GM12864 (cell line): ENCODE results near the gene ZNF827.

Experiments used
- DNase-seq: peaks from one replicate; pipeline ENCODE4 v3.0.0-alpha.2; 2011; ENCODE audit warnings: low read depth
- H3K4me3 ChIP-seq: 2 replicates; pipeline ENCODE4 v1.5.1; 2011; ENCODE audit warnings: mild to moderate bottlenecking, low read depth, low read length, control low read depth
- CTCF ChIP-seq: IDR thresholded peaks from 2 replicates; pipeline ENCODE4 v1.5.1; 2011; ENCODE audit warnings: low read depth, mild to moderate bottlenecking, moderate library complexity, low read length, control low read depth, inconsistent platforms; ENCODE audit errors: missing control alignments

The ZNF827 gene

GRCh38 chr4:145956288-145956890 is 17.8 kb upstream of the ZNF827 start:
- H3K4me3 ChIP-seq = no peak overlapping the region
- DNase-seq = no peak
- TF ChIP-seq CTCF = peak; percentile 83

GRCh38 chr4:145954924-145955339 is 16.3 kb upstream of the ZNF827 start:
- no peak overlapping the region for H3K4me3 ChIP-seq
- no peak for TF ChIP-seq CTCF
- DNase-seq = no peak

- DNase-seq = no peak
- H3K4me3 ChIP-seq = no peak overlapping the region
- TF ChIP-seq CTCF = no peak
These were observed 13.3 kb upstream of the ZNF827 start for GRCh38 chr4:145951931-145952330.

- H3K4me3 ChIP-seq = no peak overlapping the region
- DNase-seq = no peak
- TF ChIP-seq CTCF = no peak
These were observed 7.0 kb upstream of the ZNF827 start for GRCh38 chr4:145945431-145946155.

- DNase-seq = no peak
- H3K4me3 ChIP-seq = no peak overlapping the region
- TF ChIP-seq CTCF = no peak
These were observed 6.3 kb upstream of the ZNF827 start for GRCh38 chr4:145944886-145945285.

- no peak for DNase-seq
- TF ChIP-seq CTCF = no peak
- no peak overlapping the region for H3K4me3 ChIP-seq
These were observed 1.2 kb upstream of the ZNF827 start for GRCh38 chr4:145939856-145940255.

- peak overlapping the region; percentile 78; the same call in 1 of the 2 replicates for H3K4me3 ChIP-seq
- TF ChIP-seq CTCF = no peak
- no peak for DNase-seq
These were observed 773 bp upstream of the ZNF827 start for GRCh38 chr4:145939441-145939750.
